Breast epithelium (tissue), 3 donors: ENCODE measurements around the gene SGO1.

Experiments used
- CTCF ChIP-seq, 3 donors: fragments of 450-650 bp; IDR thresholded peaks; one replicate each; pipeline ENCODE4 v1.5.1; 2016 to 2017; ENCODE audit warnings: antibody characterized with exemption in 3 of 3, mild to moderate bottlenecking in 3 of 3, moderate library complexity in 3 of 3
- POLR2A ChIP-seq: fragments of 450-650 bp; IDR thresholded peaks from one replicate; pipeline ENCODE4 v1.6.1; 2016; ENCODE audit warnings: antibody characterized with exemption, mild to moderate bottlenecking, moderate library complexity
- POLR2AphosphoS5 ChIP-seq, 3 donors: sonication (generic); formaldehyde crosslinking; IDR thresholded peaks; one replicate each; pipeline ENCODE4 v1.6.1; 2017; ENCODE audit warnings: antibody characterized with exemption in 3 of 3

DNA sequence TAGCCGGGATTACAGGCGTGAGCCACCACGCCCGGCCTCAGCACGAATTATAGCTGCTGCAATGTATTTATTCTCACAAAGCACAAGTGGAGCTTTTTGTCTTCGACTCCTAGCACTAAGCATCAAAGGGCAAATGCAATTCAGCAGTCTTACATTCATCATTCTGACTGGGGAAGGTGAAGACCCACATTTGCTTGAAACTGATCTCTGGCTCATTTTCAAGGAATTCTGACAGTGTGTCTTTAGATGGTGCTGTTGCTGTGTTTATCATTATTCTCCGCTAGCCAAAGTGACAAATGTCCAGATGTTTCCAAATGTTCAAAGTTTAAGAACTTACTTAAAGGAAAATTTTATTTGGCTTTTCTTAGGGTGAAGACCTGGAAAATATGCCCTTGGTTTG lies 55.9 kb downstream of the SGO1 start:
- no peak for TF ChIP-seq CTCF (IDR thresholded peaks at IDR 0.05)
- no peak for TF ChIP-seq POLR2A
- TF ChIP-seq POLR2AphosphoS5 (IDR thresholded peaks at IDR 0.05), result no peak
